Body of pancreas (tissue), 4 donors: ENCODE measurements around the gene ITGAV.

Experiments
- CTCF ChIP-seq, 7 experiments: fragments of 450-650 bp in 4 of 7; fragments of 200-600 bp in 3 of 7; sonication (generic) in 3 of 7; IDR thresholded peaks; one replicate each; pipeline ENCODE4 v1.5.1; 2016 to 2019; ENCODE audit warnings: antibody characterized with exemption in 7 of 7
- POLR2A ChIP-seq, 3 donors: fragments of 450-650 bp; IDR thresholded peaks; one replicate each; pipeline ENCODE4 v1.6.1; 2016; ENCODE audit warnings: antibody characterized with exemption in 3 of 3, mild to moderate bottlenecking in 2 of 3

GRCh38 chr2:186716004-186716403, 126.1 kb downstream of the ITGAV start:
- TF ChIP-seq CTCF (IDR thresholded peaks at IDR 0.05) (no peak), POLR2A (IDR thresholded peaks at IDR 0.05) (no peak)
